NK-92 (cell line): ENCODE data around the gene ALAS1.

Experiments
- DNase-seq: peaks from one replicate; lab custom pipeline; 2025; ENCODE audit not compliant: unreplicated experiment; lab: John Stamatoyannopoulos, UW

ALAS1 gene

GRCh38 chr3:52233968-52234367 is 36.0 kb downstream of the ALAS1 start:
- DNase-seq = no peak

DNA sequence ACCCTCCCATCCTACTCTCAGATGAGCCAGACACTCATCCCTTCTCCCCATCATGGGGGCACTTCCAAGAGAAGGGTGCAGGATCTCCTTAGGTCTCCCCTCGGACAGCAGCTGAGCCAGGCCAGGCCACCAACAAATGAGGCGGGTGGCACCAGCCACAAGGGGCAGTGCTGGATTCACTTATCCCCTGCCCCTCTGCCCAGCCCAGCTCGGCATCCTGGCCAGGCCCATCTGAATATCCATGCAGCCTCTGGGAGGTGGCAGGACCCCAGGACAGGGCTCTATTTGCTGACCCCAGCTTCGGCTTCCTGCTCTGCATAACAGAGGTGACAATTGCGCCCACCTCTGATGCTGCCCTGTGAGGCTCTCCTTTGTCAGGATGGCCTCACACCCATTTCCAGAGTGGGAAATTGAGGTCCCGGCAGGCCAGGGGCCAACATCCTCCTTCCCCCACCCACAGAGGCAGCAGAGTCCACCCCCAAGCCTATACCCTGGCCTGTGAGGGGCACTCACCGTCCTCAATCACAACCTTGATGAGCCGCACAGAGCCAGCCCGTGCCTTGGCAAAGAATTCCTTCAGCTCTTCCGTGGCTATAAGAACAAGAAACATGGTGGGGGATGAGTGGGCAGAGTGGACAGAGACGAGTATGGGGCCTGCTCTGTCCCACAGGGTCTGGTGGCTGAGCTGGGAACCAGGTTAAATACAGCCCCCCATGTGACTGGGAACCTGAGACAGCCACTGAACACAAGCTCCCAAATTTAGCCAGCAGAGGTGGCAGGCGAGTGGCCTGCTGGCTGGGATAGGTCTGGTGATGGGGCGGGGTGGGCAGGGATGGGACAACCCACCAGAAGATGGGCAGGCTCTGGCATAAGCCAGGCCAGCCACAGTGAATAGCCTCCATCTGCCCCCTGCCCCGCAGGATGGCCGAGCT is 36.8 kb downstream of the ALAS1 start:
- DNase-seq = no peak

DNA sequence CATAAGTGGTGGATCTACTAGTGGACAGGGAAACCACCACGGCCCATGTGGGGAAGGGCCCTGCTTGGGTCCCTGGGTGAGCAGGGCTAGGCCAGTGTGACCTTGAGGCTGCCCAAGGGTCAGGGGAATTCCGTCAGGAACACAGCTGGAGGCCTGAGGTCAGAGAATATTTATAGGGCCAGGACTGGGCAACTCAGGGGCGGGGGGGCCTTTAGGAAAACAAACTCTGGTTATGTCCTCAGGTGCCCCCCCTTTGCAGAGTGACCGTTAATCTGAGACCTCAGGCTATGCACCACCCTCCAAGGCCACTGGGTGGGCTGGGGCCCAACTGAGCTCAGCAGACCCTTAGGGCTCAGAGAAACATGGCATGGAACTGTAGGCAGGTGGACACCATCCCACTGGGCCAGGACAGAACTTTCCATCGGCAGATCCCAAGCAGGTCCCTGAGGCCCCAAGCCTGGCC is 38.5 kb downstream of the ALAS1 start:
- no peak for DNase-seq

- no peak for DNase-seq
These were observed 39.2 kb downstream of the ALAS1 start for GRCh38 chr3:52237006-52237656.

GRCh38 chr3:52237657-52238172 is 39.8 kb downstream of the ALAS1 start:
- DNase-seq = no peak

DNA sequence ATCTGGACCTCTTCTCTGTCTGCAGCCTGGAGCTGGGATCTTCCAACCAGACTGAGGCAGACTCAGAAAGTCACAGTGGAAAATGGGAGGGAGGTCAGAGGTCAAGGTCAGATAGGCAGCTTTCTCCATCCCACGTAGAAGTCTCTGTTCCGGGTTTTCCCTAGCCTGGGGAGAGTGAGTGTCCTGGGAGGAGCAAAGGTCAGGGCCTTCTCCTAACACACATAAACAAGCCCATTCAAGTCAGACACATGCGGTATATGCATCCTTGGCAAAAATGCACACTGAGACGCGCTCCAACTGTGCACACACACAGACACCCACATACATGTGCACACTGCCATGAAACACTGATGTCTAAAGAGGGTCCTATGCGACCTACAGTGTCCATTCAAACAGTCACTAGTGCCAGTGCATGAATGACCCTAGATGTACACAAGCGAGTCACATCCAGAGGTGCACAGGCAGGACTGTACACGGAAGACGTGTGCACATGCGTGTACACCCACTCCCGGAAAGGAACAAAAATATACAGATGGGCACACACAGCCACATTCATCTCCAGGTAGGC is 40.3 kb downstream of the ALAS1 start:
- DNase-seq = no peak

DNA sequence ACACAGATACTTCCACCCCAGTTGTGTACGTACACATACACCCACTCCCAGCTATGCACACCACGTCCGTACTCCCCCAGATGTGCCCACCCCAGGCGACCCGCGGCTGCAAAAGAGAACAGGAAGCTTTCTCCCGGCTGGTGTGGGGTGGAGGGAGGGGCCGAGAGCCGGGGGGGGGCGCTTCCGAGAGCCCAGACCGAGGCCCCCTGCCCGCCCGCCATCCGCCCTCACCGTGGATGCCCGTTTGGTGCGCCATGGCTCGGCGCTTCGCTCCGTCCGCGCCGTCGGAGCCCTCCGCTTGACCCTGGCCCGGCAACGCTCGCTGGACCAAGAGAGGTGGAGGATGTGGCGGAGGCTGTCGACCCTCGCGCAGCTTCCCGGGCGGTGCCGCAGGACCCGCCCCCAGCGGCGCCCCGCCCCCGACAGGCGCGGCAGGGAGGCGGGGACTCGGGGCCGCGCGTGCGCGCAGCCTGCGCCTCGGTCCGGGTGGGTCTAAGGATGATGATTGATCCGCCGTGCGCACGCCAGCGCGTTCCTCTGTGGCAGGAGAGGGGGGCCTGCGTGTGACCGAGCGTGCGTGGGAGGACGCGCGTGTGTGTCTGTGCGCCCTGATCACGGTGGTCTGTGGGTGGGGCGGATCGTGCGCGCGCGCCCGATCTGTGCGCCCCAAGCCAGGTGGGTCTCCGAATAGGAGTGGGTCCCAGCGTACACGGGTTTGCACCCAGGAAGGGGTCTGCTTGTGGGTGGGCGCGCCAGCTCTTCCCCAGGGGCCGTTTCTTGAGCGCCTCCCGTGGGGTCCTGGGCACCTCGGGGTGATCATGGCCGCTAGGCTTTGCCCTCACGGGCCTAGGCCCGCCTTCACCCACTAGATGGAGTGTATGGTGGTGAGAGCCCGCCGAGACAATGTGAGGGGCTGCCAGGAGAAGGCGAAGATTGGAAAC is 41.1 kb downstream of the ALAS1 start, which contains the start of gene TWF2:
TWF2 (minus strand) TSS at position 398 of the 941 bp plus-strand sequence; CDS start at position 256, 142 bp downstream.
- peak; percentile 13 for DNase-seq

GRCh38 chr3:52240059-52240885 is 42.3 kb downstream of the ALAS1 start:
- DNase-seq = no peak

GRCh38 chr3:52240886-52241370 is 43.0 kb downstream of the ALAS1 start:
- DNase-seq = no peak

DNA sequence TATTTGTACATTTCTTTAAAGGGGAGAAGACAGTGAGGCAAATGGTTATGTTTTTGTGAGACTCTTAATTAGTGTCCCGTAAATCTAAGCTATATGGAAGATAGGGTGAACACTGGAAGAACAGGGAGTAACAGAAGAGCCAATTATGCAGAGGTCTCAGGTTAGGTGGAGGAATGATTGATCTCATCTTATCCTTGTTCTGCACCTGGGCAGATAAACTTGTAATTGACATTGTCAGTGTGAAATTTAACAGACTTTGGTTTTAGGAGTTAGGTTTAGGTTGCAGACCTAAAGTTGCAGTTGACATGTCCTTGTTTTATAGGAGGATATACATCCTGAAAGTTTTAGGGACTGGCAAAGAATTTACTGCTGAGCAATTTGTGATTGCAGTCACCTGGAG is 44.1 kb downstream of the ALAS1 start:
- no peak for DNase-seq

GRCh38 chr3:52243791-52244628 is 46.0 kb downstream of the ALAS1 start:
- no peak for DNase-seq

DNA sequence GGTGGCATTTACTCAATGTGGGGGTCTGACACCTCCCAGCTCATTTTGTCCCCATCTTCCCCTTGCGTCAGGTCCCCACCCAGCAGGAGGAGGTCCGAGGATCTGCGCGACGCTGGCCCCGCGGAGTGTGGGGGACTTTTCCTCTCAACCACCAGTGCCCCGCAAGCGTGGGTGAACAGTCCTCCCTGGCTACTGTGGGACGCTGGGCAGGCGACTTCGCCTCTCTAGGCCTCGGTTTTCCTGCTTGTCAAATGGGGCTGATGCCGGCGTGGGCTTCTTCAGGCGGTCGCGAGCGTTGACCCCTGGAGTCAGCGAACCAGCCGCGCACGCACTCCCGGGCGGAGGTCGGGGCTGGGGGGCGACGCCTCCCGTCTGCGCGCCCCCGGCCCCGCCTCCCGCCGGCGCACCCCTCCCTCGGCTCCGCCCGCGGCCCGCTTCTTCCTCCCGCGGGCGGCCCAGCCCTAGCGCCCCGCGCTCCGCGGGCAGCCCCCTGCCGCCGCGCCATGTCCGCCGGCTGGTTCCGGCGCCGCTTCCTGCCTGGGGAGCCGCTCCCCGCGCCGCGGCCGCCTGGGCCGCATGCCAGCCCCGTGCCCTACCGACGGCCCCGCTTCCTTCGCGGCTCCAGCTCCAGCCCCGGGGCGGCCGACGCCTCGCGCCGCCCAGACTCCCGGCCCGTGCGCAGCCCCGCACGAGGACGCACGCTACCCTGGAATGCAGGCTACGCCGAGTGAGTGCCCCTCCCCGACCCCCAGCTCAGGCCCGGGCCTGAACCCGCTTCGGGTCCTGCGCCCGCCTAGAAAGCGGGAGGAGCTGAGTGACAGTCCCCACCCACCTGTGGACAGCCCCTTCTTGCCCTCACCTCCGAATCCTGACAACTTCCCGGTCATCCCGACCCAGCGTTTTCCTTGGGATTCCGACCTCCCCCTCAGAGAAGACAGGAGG is 47.6 kb downstream of the ALAS1 start, which contains the start of gene PPM1M:
PPM1M (plus strand) TSS at position 438 of the 942 bp plus-strand sequence; CDS start at position 504, 66 bp downstream.
- DNase-seq = no peak

- no peak for DNase-seq
These were observed 48.3 kb downstream of the ALAS1 start for GRCh38 chr3:52246264-52246620.

- DNase-seq = no peak
These were observed 48.9 kb downstream of the ALAS1 start for GRCh38 chr3:52246728-52247408.

DNA sequence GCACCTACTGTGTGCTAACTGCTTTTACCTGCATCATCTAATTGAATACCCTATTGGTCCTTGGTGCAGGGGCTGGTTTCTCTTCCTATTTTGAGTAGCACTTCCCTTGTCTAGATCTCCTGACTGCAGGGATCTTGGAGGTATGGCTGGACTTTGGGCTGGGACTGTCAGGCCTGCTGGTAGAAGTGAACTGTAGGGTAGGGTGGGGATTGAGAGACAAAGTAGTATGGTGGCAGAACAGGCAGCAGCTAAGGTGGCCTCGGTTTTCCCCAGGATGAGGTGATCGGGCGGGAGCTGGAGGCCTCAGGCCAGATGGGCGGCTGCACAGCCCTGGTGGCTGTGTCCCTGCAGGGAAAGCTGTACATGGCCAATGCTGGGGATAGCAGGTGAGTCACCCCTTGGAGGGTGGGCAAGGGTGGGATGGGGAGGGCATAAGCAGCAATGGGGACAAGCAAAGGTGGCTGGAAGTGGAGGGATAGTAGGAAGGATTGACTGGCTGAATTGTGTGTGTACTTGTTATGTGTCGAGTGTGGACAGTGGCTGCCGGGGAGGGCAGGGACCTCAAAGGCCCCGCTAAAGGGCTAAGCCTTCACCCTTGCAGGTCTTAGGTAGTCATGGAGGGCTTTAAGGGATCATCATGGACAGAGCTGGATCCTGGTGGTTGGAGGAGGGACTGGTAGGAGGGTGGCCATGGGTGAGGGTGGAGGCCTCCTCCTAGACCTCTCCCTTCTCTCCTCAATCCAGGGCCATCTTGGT is 49.6 kb downstream of the ALAS1 start:
- DNase-seq = no peak

DNA sequence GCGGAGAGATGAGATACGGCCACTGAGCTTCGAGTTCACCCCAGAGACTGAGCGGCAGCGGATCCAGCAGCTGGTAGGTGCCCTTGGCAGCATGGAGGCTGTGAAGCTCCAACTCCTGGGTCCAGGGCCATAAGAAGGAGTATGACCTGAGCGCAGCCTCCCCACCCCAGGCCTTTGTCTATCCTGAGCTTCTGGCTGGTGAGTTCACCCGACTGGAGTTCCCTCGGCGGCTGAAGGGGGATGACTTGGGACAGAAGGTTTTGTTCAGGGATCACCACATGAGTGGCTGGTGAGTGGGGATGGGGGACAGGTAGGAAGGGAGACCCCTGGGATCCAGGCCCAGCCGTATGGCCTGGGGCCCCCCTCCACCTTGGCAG is 50.2 kb downstream of the ALAS1 start:
- no peak for DNase-seq
